Measurements from ENCODE around the gene MIEN1. TPM values are rescaled to one million over a fixed set of nuclear protein-coding genes. Genes with fewer than 3 reads are reported as not detected.

MIEN1 gene
- total RNA-seq, 2 donors from 2014 or later: 46.5 to 119 TPM

DNA sequence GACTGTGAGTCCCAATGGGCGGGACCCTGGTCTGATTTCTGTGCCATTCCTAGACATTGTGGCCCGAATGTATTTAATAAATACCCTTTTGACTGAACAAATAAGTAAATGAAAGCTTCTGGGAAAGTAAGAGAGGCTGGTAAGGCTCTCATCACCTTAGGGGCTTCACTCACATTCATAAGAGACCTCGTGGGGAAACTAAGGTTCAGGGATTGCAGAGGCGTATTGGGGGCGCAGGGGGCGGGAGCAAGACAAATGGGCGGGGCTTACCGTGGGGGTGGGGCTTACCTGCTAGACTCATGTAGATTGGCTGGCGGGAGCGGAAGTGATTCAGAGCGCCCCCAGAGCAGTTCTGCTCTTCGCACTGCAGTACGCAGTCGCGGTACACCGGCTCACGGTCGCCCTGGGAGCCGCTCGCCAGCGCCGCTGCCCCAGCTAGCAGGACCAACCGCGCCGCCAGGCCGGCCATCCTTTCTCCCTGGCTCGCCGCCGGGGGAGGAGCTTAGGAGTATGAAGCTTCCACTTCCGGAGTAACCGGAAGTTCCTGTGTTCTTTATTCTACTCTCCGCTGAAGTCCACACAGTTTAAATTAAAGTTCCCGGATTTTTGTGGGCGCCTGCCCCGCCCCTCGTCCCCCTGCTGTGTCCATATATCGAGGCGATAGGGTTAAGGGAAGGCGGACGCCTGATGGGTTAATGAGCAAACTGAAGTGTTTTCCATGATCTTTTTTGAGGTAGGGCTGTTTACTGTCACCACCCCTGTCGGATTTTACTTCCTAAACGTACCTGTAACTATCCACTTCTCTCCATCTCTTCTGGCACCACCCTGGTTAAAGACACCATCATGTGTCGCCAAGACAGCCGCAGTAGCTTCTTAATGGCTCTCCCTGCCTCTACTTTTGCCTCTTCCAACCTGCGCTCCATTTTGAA is 42.5 kb downstream of the MIEN1 start, which contains the start of gene PGAP3:
Gene PGAP3, minus strand, starts transcription at position 512 of the 929 bp plus-strand sequence. Its CDS starts 43 bp downstream, at position 469.
- H3K4me1 ChIP-seq (replicated peaks): peaks cover 7% of the 10 kb centered on the region
- peak within 1 kb of the TSS; percentile 62 to 72 for H3K4me3 ChIP-seq
- peak within 1 kb of the TSS; percentile 87 to 93 for H3K27ac ChIP-seq
- DNase-seq (ENCODE audit: low spot score): peak; percentile 77
- H3K36me3 ChIP-seq: no peaks in the 10 kb centered on the region
- intact Hi-C loops (cut with DNase I): no loop called here
- H3K27me3 ChIP-seq (replicated peaks; ENCODE audit: insufficient read depth): no peaks in the 10 kb centered on the region
- 2% methylated on average over 45 of the region's 45 CpGs for WGBS
- no peaks in the 10 kb centered on the region for H3K9me3 ChIP-seq
- TF ChIP-seq CTCF (IDR thresholded peaks at IDR 0.05) (peak in 1 of 4 experiments; percentile 1), POLR2AphosphoS5 (IDR thresholded peaks at IDR 0.05) (peak; percentile 92), POLR2A (IDR thresholded peaks at IDR 0.05) (peak; percentile 54)

- TF ChIP-seq POLR2AphosphoS5 (IDR thresholded peaks at IDR 0.05) (no peak), POLR2A (IDR thresholded peaks at IDR 0.05) (no peak), CTCF (IDR thresholded peaks at IDR 0.05) (no peak)
- H3K9me3 ChIP-seq: no peaks in the 10 kb centered on the region
- intact Hi-C loops (cut with DNase I): no loop called here
- peaks cover 7% of the 10 kb centered on the region for H3K4me1 ChIP-seq (replicated peaks)
- 59% methylated on average over 6 of the region's 6 CpGs for WGBS
- no peaks in the 10 kb centered on the region for H3K27me3 ChIP-seq (replicated peaks; ENCODE audit: insufficient read depth)
- peak overlapping the region; percentile 62 to 72 for H3K4me3 ChIP-seq
- peak overlapping the region; percentile 87 to 93 for H3K27ac ChIP-seq
- no peak for DNase-seq (ENCODE audit: low spot score)
- H3K36me3 ChIP-seq: no peaks in the 10 kb centered on the region
Measured at GRCh38 chr17:39687101-39687545, 43.2 kb downstream of the MIEN1 start.

DNA sequence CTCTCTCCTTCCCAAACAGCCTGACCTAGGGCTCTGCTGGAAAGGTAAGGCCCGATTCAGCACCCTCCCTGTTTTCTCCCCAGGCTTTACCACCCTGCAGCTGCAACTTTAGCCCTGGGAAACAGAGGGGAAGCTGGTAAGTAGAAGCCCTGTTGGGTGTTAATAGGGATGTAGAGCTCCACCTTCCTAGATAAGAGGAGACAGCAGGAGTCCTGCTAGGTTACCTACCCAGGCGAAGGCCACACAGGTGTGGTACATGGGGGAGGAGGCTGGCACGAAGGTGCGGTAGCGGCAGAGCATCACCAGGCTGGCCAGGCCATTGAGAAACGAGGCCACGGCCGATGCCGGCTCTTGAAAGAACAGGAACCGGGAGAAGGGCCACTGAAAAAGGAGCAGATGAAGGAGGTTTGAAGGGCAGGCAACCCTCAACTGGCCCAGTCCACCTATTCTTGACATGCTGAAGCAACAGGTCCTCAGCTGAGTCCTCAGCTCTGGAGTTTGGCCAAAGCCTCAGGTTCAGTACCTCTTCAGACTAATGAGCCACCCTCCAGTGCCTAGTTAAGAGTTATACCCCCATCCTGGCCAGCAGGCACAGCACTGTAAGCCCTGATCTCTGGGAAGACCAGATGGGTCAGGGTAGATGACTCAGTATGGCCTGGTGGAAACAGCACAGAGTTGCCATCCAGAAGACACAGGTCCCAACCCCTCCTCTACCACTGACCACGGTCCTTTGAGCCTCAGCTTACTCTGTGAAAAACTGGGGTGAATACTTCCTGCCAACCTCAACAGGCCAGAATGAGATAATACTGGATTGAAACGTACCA is 45.8 kb downstream of the MIEN1 start:
- no peaks in the 10 kb centered on the region for H3K9me3 ChIP-seq
- intact Hi-C loops (cut with DNase I): no loop called here
- peaks cover 7% of the 10 kb centered on the region for H3K4me1 ChIP-seq (replicated peaks)
- no peak for TF ChIP-seq POLR2AphosphoS5 (IDR thresholded peaks at IDR 0.05)
- no peak for TF ChIP-seq POLR2A (IDR thresholded peaks at IDR 0.05)
- no peak for TF ChIP-seq CTCF (IDR thresholded peaks at IDR 0.05)
- no peak for DNase-seq (ENCODE audit: low spot score)
- H3K4me3 ChIP-seq: no peak overlapping the region
- H3K36me3 ChIP-seq: no peaks in the 10 kb centered on the region
- WGBS: 93% methylated on average over 12 of the region's 12 CpGs
- no peak overlapping the region for H3K27ac ChIP-seq
- no peaks in the 10 kb centered on the region for H3K27me3 ChIP-seq (replicated peaks; ENCODE audit: insufficient read depth)

DNA sequence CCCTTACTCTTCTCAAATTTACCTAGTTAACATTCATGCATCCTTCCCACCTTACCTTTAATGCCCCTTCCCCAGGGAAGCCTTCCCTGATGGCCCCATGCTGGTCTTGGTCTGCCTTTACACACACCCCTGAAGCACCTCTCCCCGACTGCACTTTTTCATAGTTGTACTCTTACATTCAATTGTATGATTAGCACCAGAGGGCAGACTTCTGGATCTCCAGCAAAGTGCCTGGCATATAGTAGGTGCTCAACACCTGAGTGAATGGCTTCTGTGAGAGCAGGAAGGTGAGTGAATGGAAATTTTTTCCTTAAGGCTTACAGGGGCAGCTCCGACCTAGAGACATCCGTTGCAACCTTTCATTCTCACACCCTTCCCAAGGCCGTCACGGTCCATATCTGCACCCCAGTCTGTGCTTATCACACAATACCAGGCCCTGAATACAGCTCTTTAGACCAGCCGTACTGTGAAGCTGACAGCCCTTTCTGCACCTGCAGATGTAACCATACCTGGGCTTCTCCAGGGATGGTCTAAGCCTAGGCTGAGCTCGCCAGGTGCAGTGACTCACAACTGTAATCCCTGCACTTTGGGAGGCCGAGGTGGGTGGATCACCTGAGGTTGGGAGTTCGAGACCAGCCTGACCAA is 46.9 kb downstream of the MIEN1 start:
- DNase-seq (ENCODE audit: low spot score): no peak

More for the DNA sequence above, 46.9 kb downstream of the MIEN1 start:
- Histone ChIP-seq H3K27ac (no peak overlapping the region), H3K4me1 (replicated peaks) (peaks cover 3% of the 10 kb centered on the region), H3K4me3 (no peak overlapping the region), H3K27me3 (replicated peaks; ENCODE audit: insufficient read depth) (no peaks in the 10 kb centered on the region), H3K9me3 (no peaks in the 10 kb centered on the region), H3K36me3 (no peaks in the 10 kb centered on the region)
- TF ChIP-seq POLR2AphosphoS5 (IDR thresholded peaks at IDR 0.05): no peak
- no peak for TF ChIP-seq CTCF (IDR thresholded peaks at IDR 0.05)
- TF ChIP-seq POLR2A (IDR thresholded peaks at IDR 0.05): no peak
- intact Hi-C loops (cut with DNase I): no loop called here
- 91% methylated on average over 9 of the region's 9 CpGs for WGBS

Data from prostate gland (tissue), 2 donors.